Measurements from ENCODE around the gene CDC42BPA.
A peak's percentile ranks its signal among the peaks of the same experiment; 100 is the strongest.
"Not testable (repeated sequence)": the region's sequence is repeated elsewhere in the genome, so short reads cannot be mapped to it uniquely, and the experiment has no call there.

CDC42BPA gene

DNA sequence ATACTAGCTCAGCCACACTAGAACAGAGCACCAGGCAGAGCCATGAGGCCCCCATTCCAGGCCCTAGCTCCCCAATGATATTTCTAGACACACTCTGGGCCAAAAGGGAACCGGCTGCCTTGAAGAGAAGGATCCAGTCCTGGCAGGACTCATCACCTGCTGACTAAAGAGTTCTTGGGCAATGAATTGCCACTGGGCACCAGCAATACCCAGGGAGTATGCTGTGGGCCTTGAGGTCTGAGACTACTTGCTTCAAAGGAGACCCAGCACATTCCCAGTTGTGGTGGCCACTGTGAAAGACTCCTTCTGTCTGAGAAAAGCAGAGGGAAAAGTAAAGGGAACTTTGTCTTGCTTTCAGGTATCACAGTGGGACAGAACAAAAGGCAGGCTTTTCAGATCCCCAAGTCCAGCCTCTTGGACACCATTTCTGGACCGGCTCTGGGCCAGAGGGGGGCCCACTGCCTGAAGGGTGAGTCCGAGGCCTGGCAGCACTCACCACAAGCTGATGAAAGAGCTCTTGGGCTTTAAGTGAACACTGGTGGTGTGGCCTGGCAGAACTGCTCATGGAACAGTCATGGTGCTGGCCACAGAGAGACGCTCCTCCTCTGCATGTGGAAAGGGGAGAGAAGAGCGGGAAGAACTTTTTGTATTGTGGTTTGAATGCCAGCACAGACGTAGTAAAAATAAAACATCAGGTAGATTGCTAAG lies 72.5 kb downstream of the CDC42BPA start:
- no peak overlapping the region for H3K27ac ChIP-seq
- TF ChIP-seq, protein P1, sequence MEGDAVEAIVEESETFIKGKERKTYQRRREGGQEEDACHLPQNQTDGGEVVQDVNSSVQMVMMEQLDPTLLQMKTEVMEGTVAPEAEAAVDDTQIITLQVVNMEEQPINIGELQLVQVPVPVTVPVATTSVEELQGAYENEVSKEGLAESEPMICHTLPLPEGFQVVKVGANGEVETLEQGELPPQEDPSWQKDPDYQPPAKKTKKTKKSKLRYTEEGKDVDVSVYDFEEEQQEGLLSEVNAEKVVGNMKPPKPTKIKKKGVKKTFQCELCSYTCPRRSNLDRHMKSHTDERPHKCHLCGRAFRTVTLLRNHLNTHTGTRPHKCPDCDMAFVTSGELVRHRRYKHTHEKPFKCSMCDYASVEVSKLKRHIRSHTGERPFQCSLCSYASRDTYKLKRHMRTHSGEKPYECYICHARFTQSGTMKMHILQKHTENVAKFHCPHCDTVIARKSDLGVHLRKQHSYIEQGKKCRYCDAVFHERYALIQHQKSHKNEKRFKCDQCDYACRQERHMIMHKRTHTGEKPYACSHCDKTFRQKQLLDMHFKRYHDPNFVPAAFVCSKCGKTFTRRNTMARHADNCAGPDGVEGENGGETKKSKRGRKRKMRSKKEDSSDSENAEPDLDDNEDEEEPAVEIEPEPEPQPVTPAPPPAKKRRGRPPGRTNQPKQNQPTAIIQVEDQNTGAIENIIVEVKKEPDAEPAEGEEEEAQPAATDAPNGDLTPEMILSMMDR (conservative IDR thresholded peaks at IDR 0.05), result no peak

DNA sequence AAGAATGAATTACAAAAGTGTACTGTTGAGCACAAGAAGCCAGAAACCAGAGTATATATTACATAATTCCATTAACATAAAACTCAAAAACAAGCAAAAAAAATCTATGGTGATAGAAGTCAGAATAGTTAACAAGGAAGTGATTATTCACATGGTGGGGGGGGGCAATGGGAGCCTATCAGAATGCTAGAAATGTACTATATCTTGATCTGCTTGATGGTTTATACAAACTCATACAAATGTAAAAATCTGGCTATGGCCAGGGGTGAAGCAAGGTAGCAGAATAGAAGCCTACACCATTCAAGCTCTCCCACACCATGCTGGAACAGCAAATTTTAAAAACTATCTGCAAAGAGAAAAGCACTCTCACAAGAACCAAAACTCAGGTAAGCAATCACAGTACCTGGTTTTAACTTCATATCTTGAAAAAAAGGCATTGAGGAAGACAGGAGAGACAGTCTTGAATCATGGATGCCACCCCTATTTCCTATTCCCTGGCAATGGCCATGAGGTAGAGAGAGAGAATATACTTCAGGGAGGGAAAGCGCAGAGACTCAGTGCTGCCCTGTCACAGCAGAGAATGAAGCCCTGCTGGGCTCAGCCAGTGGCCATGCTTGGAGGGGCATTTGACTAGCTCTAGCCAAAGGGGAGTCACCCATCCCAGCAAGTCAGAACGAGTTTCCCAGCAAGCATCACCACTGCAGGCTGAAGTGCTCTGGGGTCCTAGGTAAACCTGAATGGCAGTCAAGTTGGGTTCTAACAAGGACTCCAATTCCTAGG lies 73.8 kb downstream of the CDC42BPA start:
- no peak overlapping the region for H3K27ac ChIP-seq

DNA sequence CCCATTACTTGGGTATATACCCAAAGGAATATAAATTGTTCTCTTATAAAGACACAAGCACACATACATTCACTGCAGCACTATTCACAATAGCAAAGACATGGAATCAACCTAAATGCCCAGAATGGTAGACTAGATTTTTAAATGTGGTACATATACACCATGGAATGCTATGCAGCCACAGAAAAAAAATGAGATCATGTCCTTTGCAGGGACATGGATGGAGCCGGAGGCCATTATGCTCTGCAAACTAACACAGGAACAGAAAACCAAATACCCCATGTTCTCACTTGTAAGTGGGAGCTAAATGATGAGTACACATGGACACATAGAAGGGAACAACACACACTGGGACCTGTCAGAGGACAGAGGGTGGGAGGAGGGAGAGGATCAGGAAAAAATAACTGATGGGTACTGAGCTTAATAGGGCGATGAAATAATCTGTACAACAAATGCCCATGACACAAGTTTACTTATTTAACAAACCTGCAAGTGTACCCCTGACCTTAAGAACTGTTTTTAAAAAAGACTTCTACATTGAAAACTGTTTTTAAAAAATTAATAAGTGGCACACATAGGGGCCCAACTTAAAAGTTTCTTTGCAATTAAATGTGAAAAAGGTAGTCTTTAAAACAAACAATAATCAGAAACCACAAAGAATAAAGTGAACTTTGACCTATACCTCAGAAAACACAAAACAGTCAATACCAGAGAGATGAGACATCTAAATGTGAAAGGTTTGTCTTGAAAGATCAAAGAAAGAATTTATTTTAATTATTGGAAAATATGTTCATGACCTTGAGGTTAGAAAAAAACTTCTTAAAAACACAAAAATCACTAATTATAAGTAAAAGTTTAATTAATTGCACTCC lies 75.2 kb downstream of the CDC42BPA start:
- no peak overlapping the region for H3K27ac ChIP-seq
- TF ChIP-seq, protein P1 (conservative IDR thresholded peaks at IDR 0.05), result no peak

More for the DNA sequence above, 73.8 kb downstream of the CDC42BPA start:
- TF ChIP-seq, protein P1 (conservative IDR thresholded peaks at IDR 0.05), result no peak

DNA sequence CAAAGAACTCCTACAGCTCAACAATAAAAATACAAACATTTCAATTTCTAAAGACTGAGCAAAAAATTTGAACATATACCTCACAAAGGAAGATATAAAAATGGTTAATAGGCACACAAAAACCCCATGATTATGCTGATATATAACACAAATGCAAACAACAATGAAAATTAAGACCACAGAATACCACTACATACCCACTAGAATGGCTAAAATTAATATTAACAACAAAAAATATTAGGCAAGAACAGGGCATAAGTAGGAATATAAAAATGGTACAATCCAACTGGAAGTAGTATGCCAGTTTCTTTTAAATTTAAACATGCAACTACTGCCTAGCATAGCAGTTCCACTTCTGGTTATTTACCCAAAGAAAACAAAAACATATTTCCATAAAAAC lies 77.3 kb downstream of the CDC42BPA start:
- TF ChIP-seq, protein P1 (conservative IDR thresholded peaks at IDR 0.05), result no peak
- H3K27ac ChIP-seq, result no peak overlapping the region

DNA sequence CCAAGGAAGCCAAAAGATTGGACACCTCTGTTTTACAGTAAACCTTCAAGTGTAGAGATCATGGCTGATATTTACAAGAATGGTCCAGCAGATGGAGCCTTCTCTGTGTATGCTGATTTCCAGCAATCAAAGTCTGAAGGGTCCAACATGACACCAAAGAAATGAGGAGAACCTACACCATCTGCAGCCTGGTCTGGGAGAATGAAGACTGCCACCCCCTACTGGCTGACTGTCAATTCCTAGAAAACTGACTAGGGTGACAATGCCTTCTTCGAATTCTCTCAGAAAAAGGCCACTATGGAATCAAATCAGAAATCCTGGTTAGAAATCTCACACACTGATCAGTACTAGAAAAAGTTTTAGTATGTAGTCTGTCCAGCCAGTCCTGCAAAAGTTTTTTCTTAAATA lies 83.3 kb downstream of the CDC42BPA start:
- TF ChIP-seq, protein P1 (conservative IDR thresholded peaks at IDR 0.05), result peak; percentile 59
- H3K27ac ChIP-seq, result no peak overlapping the region

DNA sequence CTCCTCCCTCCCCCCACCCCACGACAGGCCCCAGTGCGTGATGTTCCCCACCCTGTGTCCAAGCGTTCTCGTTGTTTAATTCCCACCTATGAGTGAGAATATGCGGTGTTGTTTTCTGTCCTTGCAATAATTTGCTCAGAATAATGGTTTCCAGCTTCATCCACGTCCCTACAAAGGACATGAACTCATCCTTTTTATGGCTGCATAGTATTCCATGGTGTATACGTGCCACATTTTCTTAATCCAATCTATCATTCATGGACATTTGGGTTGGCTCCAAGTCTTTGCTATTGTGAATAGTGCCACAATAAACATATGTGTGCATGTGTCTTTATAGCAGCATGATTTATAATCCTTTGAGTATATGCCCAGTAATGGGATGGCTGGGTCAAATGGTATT lies 87.2 kb downstream of the CDC42BPA start:
- H3K27ac ChIP-seq, result not testable (repeated sequence)

DNA sequence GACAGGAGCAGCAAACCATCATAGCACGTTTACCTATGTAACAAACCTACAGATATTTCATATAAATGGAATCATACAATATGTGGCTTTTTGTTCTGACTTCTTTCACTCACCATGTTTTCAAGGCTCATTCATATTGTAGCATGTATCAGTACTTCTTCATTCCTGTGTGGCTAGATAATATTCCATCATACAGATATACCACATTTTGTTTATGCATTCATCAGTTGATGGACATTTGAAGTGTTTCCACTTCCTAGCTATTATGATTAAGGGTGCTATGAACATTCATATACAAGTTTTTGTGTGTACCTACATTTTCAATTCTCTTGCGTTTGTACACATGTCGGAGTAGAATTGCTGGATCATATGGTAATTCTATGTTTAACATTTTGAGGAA lies 90.1 kb downstream of the CDC42BPA start:
- TF ChIP-seq, protein P1 (conservative IDR thresholded peaks at IDR 0.05), result no peak
- no peak overlapping the region for H3K27ac ChIP-seq

All from VCaP (cell line).